ENCODE results near the gene COMMD10.

GRCh38 chr5:116212225-116212624 is 127.4 kb downstream of the COMMD10 start:
- TF ChIP-seq CTCF (IDR thresholded peaks at IDR 0.05) (no peak), POLR2A (IDR thresholded peaks at IDR 0.05) (no peak), POLR2AphosphoS5 (IDR thresholded peaks at IDR 0.05) (no peak)
